ENCODE measurements around the gene RAPGEF1.
A peak's percentile ranks its signal among the peaks of the same experiment; 100 is the strongest.

RAPGEF1 gene

GRCh38 chr9:131674425-131675421 is 65.2 kb downstream of the RAPGEF1 start:
- DNase-seq (ENCODE audit: low spot score) = no peak
- no peak for TF ChIP-seq CTCF (conservative IDR thresholded peaks at IDR 0.05; ENCODE audit: low read depth)
- no peak overlapping the region; the same call in 1 of the 2 replicates for H3K27ac ChIP-seq
- ChIA-PET POLR2A (ENCODE audit: low non-redundant PET) (interaction anchor here (0.6 kb wide), 1 partner anchor 13 kb away, joined by 3 read pairs; no protein-coding TSS in a partner anchor), CTCF (interaction anchor here (0.6 to 1.4 kb wide), 4 partner anchors 9 to 80 kb away, joined by 3 to 10 read pairs (median 4); no protein-coding TSS in a partner anchor)

GRCh38 chr9:131673531-131673930 is 66.3 kb downstream of the RAPGEF1 start:
- ChIA-PET POLR2A (ENCODE audit: low non-redundant PET) (interaction anchor here (0.6 kb wide), 1 partner anchor 11 kb away, joined by 3 read pairs; no protein-coding TSS in a partner anchor), CTCF (no interaction called here)
- no peak for DNase-seq (ENCODE audit: low spot score)
- no peak for TF ChIP-seq CTCF (conservative IDR thresholded peaks at IDR 0.05; ENCODE audit: low read depth)
- H3K27ac ChIP-seq = no peak overlapping the region

- CTCF ChIA-PET = no interaction called here
- POLR2A ChIA-PET (ENCODE audit: low non-redundant PET) = no interaction called here
- no peak for TF ChIP-seq CTCF (conservative IDR thresholded peaks at IDR 0.05; ENCODE audit: low read depth)
- H3K27ac ChIP-seq = no peak overlapping the region
- no peak for DNase-seq (ENCODE audit: low spot score)
Observed at GRCh38 chr9:131673068-131673467, 66.8 kb downstream of the RAPGEF1 start.

- ChIA-PET POLR2A (ENCODE audit: low non-redundant PET) (no interaction called here), CTCF (interaction anchor here (1.8 kb wide), 1 partner anchor 68 kb away, joined by 7 read pairs; no protein-coding TSS in a partner anchor)
- DNase-seq (ENCODE audit: low spot score) = no peak
- TF ChIP-seq CTCF (conservative IDR thresholded peaks at IDR 0.05; ENCODE audit: low read depth) = no peak
- H3K27ac ChIP-seq = no peak overlapping the region
Observed at GRCh38 chr9:131672451-131672850, 67.4 kb downstream of the RAPGEF1 start.

- ChIA-PET CTCF (interaction anchor here (1.8 kb wide), 1 partner anchor 69 kb away, joined by 7 read pairs; no protein-coding TSS in a partner anchor), POLR2A (ENCODE audit: low non-redundant PET) (no interaction called here)
- H3K27ac ChIP-seq = no peak overlapping the region
- no peak for TF ChIP-seq CTCF (conservative IDR thresholded peaks at IDR 0.05; ENCODE audit: low read depth)
- DNase-seq (ENCODE audit: low spot score) = no peak
Observed at GRCh38 chr9:131671133-131671520, 68.7 kb downstream of the RAPGEF1 start.

GRCh38 chr9:131670247-131671132 is 69.4 kb downstream of the RAPGEF1 start:
- POLR2A ChIA-PET (ENCODE audit: low non-redundant PET) = no interaction called here
- no peak for TF ChIP-seq CTCF (conservative IDR thresholded peaks at IDR 0.05; ENCODE audit: low read depth)
- CTCF ChIA-PET = interaction anchor here (1.8 kb wide), 1 partner anchor 70 kb away, joined by 7 read pairs; no protein-coding TSS in a partner anchor
- peak overlapping the region; percentile 71; the same call in 1 of the 2 replicates for H3K27ac ChIP-seq
- no peak for DNase-seq (ENCODE audit: low spot score)

Data from RWPE1 (cell line).